MG63 (cell line): Measurements from ENCODE around the gene NR2F6. TPM values are rescaled to one million over a fixed set of nuclear protein-coding genes. Genes with fewer than 3 reads are reported as not detected.
"Not testable (repeated sequence)": the region's sequence is repeated elsewhere in the genome, so short reads cannot be mapped to it uniquely, and the experiment has no call there.

Source experiments
- DNase-seq: peaks from one replicate; pipeline ENCODE4 v3.0.0-alpha.2; 2020
- H3K27me3 ChIP-seq: fragments of 250-450 bp; sonication (Bioruptor Pico); 2 replicates; pipeline ENCODE4 v1.5.1; 2020; ENCODE audit warnings: mild to moderate bottlenecking, moderate library complexity
- H3K36me3 ChIP-seq: fragments of 250-450 bp; sonication (Bioruptor Pico); 2 replicates; pipeline ENCODE4 v1.5.1; 2020; ENCODE audit warnings: mild to moderate bottlenecking, moderate library complexity
- H3K4me3 ChIP-seq: fragments of 250-450 bp; sonication (Bioruptor Pico); 2 replicates; pipeline ENCODE4 v1.5.1; 2020; ENCODE audit warnings: mild to moderate bottlenecking, moderate library complexity
- H3K9me3 ChIP-seq: fragments of 250-450 bp; sonication (Bioruptor Pico); 2 replicates; pipeline ENCODE4 v1.5.1; 2020; ENCODE audit warnings: mild to moderate bottlenecking, moderate library complexity
- total RNA-seq: library from RNA; depleted of rRNA; stranded (reverse); fragments of >200 nt; shearing (Covaris generic); gene quantifications from 2 replicates; pipeline ENCODE4 v1.2.3, GENCODE V29; 2014; ENCODE audit warnings: low replicate concordance

Gene NR2F6
- total RNA-seq, 1 experiment from 2014 or later, result 87.8 TPM

GRCh38 chr19:17206736-17207581 lies 38.8 kb downstream of the NR2F6 start:
- H3K4me3 ChIP-seq, result no peak overlapping the region
- no peak for DNase-seq
- no peaks in the 10 kb centered on the region for H3K27me3 ChIP-seq
- no peaks in the 10 kb centered on the region for H3K9me3 ChIP-seq
- H3K36me3 ChIP-seq, result peaks cover 52% of the 10 kb centered on the region

DNA sequence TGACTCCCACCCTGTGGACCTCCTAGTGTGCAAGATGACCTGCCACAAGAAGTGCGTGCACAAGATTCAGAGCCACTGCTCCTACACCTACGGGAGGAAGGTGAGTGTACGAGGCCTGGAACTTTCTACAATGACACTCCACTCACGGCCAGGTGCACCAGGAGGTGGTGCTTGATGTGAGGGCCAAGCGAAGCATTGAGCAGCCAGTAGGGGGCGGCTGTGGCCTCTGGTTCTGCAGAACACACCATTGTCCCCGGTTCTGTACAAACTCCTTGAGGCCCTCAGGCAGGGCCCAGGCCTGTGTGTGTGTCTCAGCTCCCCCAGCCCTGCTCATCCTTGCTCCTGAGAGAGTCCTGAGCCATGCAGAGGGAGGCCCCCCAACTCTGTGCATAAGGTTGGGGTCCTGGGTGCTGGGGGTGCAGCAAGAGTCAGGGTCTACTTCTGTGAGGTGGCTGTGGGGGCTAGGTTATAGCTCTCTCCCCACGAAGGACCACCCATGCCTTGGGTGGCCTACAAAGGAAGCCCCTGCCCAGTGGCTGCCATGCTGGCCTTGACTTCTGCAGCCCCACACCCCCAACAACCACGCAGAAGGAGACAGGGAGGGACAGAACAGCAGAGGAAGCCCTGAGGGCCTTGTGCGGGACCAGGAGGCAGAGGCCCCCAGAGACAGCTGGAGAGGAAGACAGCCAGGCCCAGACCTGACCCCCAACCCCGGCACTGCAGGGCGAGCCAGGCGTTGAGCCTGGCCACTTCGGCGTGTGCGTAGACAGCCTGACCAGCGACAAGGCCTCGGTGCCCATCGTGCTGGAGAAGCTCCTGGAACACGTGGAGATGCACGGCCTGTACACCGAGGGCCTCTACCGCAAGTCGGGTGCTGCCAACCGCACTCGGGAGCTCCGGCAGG lies 40.2 kb downstream of the NR2F6 start:
- H3K4me3 ChIP-seq, result no peak overlapping the region
- no peaks in the 10 kb centered on the region for H3K9me3 ChIP-seq
- DNase-seq, result no peak
- no peaks in the 10 kb centered on the region for H3K27me3 ChIP-seq
- peaks cover 62% of the 10 kb centered on the region for H3K36me3 ChIP-seq

DNA sequence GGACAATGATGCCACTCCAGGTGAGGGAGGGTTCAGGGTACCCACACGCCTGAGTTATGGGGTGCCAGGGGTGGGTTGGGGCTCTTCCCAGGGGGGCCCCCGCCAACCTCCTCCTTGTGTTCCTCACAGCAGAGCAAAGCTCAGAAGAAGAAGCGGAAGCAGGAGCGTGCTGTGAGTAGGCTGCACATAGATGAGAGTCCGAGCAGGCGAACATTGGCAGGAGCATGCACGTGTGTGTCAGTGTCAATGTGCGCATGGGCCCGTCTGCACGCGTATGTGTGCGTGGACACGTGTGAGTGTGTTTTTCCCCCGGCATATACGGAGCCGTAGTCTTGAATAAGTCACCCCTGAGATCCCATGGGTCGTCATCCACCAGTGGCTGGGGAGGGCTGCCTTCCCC lies 43.0 kb downstream of the NR2F6 start:
- Histone ChIP-seq H3K27me3 (no peaks in the 10 kb centered on the region), H3K9me3 (no peaks in the 10 kb centered on the region), H3K4me3 (no peak overlapping the region), H3K36me3 (peaks cover 62% of the 10 kb centered on the region)
- no peak for DNase-seq

DNA sequence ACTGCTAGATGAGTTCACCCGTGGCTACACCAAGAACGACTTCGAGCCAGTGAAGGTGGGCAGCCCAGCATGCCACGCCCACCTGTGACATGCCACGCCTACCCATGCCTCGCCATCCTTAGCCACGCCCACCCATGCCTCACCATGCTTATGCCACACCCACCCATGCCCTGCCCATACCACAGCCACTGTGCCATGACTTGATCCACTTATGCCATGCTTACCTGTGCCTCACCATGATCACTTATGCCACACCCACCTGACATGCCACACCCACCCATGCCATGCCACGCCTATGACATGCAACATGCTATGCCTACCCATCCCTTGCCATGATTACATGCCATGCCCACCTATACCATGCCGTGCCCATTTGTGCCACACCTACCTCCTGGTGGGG lies 43.5 kb downstream of the NR2F6 start:
- DNase-seq, result no peak
- H3K27me3 ChIP-seq, result no peaks in the 10 kb centered on the region
- H3K36me3 ChIP-seq, result peaks cover 65% of the 10 kb centered on the region
- no peaks in the 10 kb centered on the region for H3K9me3 ChIP-seq
- H3K4me3 ChIP-seq, result no peak overlapping the region

GRCh38 chr19:17200408-17201079 lies 45.2 kb downstream of the NR2F6 start:
- Histone ChIP-seq H3K27me3 (no peaks in the 10 kb centered on the region), H3K9me3 (no peaks in the 10 kb centered on the region), H3K4me3 (no peak overlapping the region), H3K36me3 (peaks cover 54% of the 10 kb centered on the region)
- no peak for DNase-seq

GRCh38 chr19:17197666-17198065 lies 48.1 kb downstream of the NR2F6 start:
- Histone ChIP-seq H3K27me3 (no peaks in the 10 kb centered on the region), H3K4me3 (no peak overlapping the region), H3K9me3 (no peaks in the 10 kb centered on the region), H3K36me3 (peaks cover 67% of the 10 kb centered on the region)
- no peak for DNase-seq

GRCh38 chr19:17196610-17197009 lies 49.1 kb downstream of the NR2F6 start:
- Histone ChIP-seq H3K4me3 (no peak overlapping the region), H3K27me3 (no peaks in the 10 kb centered on the region), H3K36me3 (peaks cover 67% of the 10 kb centered on the region), H3K9me3 (no peaks in the 10 kb centered on the region)
- no peak for DNase-seq

DNA sequence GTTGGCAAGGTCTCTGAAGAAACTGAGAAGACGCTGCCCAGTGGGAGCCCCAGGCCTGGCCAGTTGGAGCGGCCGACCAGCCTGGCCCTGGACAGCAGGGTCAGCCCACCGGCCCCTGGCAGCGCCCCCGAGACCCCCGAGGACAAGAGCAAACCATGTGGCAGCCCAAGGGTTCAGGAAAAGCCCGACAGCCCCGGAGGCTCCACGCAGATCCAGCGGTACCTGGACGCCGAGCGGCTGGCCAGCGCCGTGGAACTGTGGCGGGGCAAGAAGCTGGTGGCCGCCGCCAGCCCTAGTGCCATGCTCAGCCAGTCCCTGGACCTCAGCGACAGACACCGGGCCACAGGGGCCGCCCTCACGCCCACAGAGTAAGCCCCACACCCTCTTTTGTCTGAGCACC lies 50.6 kb downstream of the NR2F6 start:
- Histone ChIP-seq H3K27me3 (no peaks in the 10 kb centered on the region), H3K36me3 (peaks cover 59% of the 10 kb centered on the region), H3K9me3 (no peaks in the 10 kb centered on the region), H3K4me3 (no peak overlapping the region)
- DNase-seq, result no peak

DNA sequence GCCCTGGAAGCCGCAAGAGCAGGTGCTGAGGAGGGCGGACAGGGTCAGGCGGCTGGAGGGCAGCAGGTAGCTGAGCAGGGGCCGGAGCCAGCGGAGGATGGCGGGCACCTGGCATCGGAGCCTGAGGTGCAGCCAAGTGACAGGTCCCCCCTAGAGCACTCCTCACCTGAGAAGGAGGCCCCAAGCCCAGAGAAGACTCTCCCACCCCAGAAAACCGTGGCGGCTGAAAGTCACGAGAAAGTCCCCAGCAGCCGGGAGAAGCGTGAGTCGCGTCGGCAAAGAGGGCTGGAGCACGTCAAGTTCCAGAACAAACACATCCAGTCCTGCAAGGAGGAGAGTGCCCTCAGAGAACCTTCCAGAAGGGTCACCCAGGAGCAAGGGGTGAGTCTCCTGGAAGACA lies 51.1 kb downstream of the NR2F6 start:
- Histone ChIP-seq H3K9me3 (no peaks in the 10 kb centered on the region), H3K4me3 (no peak overlapping the region), H3K36me3 (peaks cover 55% of the 10 kb centered on the region), H3K27me3 (no peaks in the 10 kb centered on the region)
- no peak for DNase-seq

DNA sequence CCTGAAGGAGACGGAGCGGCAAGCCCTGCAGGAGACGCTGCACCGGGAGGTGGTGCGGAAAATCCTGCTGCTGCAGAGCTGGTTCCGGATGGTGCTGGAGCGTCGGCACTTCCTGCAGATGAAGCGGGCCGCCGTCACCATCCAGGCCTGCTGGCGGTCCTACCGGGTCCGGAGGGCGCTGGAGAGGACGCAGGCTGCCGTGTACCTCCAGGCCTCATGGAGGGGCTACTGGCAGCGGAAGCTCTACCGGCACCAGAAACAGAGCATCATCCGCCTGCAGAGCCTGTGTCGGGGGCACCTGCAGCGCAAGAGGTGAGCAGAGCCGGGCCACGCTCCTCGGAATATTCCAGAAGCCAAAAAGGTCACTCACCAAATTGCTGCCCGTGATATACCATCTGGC lies 53.0 kb downstream of the NR2F6 start:
- Histone ChIP-seq H3K36me3 (peaks cover 59% of the 10 kb centered on the region), H3K4me3 (no peak overlapping the region), H3K9me3 (no peaks in the 10 kb centered on the region), H3K27me3 (no peaks in the 10 kb centered on the region)
- DNase-seq, result no peak

GRCh38 chr19:17191736-17192135 lies 54.0 kb downstream of the NR2F6 start:
- H3K36me3 ChIP-seq, result peaks cover 60% of the 10 kb centered on the region
- not testable (repeated sequence) for DNase-seq, H3K4me3 ChIP-seq, H3K9me3 ChIP-seq, H3K27me3 ChIP-seq

DNA sequence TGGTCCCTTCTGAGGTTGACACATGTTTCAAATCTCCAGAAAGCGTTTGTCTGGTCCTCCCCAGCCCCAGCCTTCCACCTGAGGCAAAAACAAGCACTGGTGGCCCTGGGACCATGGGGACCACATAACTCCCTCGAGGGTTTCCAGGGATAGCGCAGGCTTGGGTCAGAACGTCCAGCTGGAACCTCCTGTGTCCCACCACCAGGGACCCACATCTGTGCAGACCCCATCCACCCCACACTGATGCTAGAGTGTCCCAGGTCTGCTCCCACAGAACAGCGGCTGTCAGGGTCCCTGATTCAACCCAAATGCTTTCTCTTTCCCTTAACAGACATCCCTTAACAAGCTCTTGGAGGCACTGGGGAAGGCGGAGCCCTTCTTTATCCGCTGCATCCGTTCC lies 60.1 kb downstream of the NR2F6 start:
- Histone ChIP-seq H3K27me3 (no peaks in the 10 kb centered on the region), H3K9me3 (no peaks in the 10 kb centered on the region), H3K36me3 (peaks cover 55% of the 10 kb centered on the region), H3K4me3 (no peak overlapping the region)
- no peak for DNase-seq

- peaks cover 57% of the 10 kb centered on the region for H3K36me3 ChIP-seq
- H3K4me3 ChIP-seq, result no peak overlapping the region
- H3K27me3 ChIP-seq, result no peaks in the 10 kb centered on the region
- DNase-seq, result no peak
- no peaks in the 10 kb centered on the region for H3K9me3 ChIP-seq
These were observed 61.3 kb downstream of the NR2F6 start for GRCh38 chr19:17184371-17184841.

DNA sequence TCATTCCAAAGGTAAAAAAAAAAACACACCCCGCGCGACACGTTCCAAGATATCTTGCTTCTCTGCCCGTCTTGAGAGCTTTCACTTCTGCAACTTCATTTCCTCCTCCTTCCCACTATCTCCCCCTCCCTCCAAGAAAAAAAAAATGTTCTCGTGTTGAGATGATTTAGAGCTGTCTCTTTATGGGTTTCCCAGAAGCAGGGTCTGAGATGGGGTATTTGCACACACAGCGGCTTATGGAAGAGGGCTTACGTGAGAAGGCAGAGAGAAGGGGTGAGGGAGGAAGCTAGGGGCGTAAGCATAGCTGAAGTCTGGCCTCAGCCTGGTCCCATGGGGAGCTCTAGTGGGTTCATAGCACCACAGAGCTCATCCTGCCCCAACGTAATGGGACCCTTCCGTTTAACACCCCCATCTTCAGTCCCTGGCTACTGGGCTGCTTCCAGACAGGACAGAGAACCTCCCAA lies 61.8 kb downstream of the NR2F6 start:
- H3K9me3 ChIP-seq, result no peaks in the 10 kb centered on the region
- no peaks in the 10 kb centered on the region for H3K27me3 ChIP-seq
- DNase-seq, result no peak
- peaks cover 52% of the 10 kb centered on the region for H3K36me3 ChIP-seq
- H3K4me3 ChIP-seq, result no peak overlapping the region

DNA sequence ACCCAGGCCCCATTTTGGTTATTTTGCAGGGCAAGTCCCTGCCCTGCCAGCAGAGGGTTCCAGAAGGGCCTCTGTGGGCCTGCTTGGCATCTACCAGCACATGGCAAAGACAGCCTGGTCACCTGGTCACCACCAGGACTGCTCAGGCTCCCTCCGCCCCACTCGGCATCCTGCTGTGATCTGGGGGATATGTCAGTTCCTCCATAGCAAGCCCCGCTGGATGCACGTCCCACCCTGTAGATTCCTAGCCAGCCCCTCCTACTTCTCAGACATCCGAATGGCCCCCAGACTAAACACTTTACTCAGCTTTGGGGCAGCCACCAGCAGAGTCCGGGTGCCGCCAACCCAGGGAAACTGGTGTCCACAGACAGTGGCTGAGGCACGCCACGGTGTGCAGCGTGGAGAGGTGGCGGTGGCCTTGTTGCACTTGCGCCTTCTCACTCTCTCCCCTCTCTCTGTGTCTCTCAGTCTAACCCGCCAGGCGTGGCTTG lies 62.4 kb downstream of the NR2F6 start:
- Histone ChIP-seq H3K36me3 (peaks cover 52% of the 10 kb centered on the region), H3K9me3 (no peaks in the 10 kb centered on the region), H3K4me3 (no peak overlapping the region), H3K27me3 (no peaks in the 10 kb centered on the region)
- no peak for DNase-seq
